Omental fat pad (tissue), 4 donors: ENCODE results near the gene SEPTIN1. TPM values are rescaled to one million over a fixed set of nuclear protein-coding genes. Genes with fewer than 3 reads are reported as not detected.

Source experiments
- ATAC-seq: fragments of 150-250 bp; one replicate; pipeline ENCODE4 v1.9.1; 2016; ENCODE audit warnings: mild to moderate bottlenecking, moderate library complexity; ENCODE audit not compliant: low FRiP score
- DNase-seq: peaks from one replicate; pipeline ENCODE4 v3.0.0-alpha.2; 2019; ENCODE audit warnings: low spot score
- total RNA-seq, 4 donors: library from RNA; depleted of rRNA; stranded (reverse); fragments of >200 nt; gene quantifications; one replicate each; pipeline ENCODE4 v1.1.0, GENCODE V29; 2016
- TF ChIP-seq, protein P1 (sequence below), 3 donors: fragments of 450-650 bp; IDR thresholded peaks; one replicate each; pipeline ENCODE4 v1.5.1; 2016 to 2017; ENCODE audit warnings: antibody characterized with exemption in 3 of 3, mild to moderate bottlenecking in 3 of 3, moderate library complexity in 2 of 3

SEPTIN1 gene
- total RNA-seq, 4 donors from 2014 or later = 0.93 to 2.6 (median 2.4) TPM

DNA sequence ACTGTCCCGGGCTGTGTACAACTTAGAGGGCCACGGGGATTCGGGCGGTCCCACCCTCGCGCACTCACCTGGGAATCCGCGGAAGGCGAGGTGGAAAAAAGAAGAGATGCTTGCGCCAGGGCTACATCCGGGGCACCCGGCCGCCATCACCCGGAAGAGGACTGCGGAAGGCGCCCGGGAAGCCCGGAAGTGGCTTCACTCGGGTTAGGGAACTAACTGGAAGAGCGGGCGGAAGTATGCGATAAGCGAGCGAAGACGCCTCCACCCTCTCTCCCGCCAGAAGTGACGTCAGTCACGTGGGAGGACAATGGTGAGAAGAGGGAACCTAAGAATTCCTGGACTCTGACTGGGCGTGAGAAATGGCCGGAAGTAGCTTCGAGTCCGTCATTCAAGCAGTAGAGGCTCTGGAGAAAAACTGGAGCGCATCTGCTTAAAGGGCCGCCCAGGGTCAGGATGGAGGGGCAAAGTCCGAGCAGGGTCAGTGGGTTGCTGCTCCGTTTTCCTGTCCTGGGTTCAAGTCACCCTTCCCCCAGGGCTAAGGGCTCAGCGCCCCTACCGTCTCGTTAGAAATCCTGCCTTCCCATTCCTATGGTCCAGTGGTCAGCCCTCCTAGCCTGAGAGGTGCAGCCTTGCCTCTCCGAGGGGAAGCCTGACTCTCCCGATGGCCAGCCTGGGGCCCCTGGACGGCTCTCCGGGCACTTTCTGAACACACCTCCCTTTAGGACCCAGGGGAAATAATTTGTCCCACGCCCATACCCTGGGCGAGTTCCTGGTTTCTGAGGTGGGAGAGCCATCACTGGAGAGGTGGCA lies 27.0 kb downstream of the SEPTIN1 start, which contains the start of gene CD2BP2:
Gene CD2BP2 (minus strand): TSS at position 165 of the 810 bp plus-strand sequence. CDS start 627 bp downstream, outside the sequence.
- ATAC-seq = peak; percentile 93
- DNase-seq = peak; percentile 91
- TF ChIP-seq, protein P1, sequence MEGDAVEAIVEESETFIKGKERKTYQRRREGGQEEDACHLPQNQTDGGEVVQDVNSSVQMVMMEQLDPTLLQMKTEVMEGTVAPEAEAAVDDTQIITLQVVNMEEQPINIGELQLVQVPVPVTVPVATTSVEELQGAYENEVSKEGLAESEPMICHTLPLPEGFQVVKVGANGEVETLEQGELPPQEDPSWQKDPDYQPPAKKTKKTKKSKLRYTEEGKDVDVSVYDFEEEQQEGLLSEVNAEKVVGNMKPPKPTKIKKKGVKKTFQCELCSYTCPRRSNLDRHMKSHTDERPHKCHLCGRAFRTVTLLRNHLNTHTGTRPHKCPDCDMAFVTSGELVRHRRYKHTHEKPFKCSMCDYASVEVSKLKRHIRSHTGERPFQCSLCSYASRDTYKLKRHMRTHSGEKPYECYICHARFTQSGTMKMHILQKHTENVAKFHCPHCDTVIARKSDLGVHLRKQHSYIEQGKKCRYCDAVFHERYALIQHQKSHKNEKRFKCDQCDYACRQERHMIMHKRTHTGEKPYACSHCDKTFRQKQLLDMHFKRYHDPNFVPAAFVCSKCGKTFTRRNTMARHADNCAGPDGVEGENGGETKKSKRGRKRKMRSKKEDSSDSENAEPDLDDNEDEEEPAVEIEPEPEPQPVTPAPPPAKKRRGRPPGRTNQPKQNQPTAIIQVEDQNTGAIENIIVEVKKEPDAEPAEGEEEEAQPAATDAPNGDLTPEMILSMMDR (IDR thresholded peaks at IDR 0.05) = peak in 1 of 3 donors; percentile 2

DNA sequence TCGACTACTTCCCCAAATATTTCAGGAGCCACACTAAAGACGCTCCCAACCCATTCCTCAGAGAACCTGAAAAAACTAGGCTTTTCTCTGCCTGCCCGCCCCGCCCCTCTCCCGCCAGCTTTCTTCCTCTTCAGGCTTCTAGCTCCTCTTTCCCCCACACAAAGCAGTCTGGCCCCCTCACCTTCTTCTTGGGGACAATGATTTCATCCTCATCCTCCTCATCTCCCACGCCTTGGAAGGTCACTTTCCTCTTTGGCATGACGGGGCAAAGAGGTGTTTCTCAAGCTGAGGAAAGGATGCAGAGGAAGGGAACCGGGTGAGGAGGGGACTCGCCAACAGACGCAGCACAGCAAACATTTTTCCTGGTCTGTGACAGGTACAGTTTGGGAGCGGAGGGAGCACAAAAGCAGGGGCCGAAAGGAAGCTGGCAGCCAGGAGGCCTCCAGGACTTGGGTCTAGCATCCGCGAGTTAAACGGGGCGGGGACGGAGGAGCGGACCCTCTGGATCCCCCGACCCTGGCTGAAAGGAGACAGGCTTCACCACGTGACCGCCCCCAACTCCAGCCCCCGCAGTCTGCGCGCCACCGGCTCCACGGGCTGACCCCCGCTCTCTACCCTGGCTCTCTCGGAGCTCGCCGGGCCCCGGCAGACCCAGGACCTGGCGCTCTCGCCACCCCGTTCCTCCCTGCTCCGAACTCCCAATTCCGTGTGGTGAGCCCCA lies 27.8 kb downstream of the SEPTIN1 start:
- peak; percentile 12 for ATAC-seq
- TF ChIP-seq, protein P1 (IDR thresholded peaks at IDR 0.05) = no peak
- DNase-seq = no peak

DNA sequence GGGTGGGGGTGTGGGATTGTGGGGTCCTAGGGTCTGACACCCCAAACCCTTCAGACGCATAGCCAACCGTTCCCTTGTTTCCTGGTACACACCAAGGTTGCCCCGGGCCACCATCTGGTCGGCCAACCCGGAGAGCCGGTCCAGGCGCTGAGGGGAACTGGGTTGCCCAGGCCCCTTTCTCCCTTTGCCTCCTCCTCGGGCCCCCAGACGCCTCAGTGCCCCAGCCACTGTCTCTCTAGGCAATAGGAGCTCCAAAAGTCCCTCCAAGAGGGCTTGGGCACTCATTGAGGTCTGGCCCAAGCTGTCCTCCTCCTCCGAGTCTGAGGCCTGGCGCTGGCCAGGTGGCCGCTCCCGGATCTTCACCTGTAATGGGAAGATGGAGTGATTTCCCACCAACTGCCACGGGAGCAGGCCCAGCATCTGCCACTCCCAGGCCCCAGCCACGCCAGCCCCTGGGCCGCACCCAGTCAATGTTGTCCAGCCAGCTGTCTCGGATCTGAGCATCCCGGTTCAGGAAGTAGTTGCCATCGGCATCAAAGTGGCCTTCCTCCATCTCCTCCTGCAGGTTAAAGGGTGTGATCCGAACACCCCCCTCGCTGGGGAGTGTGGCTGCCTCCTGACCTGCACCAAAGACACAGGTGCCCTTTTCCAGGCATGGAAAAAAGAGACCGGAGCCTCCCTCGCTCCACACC lies 28.8 kb downstream of the SEPTIN1 start:
- DNase-seq = no peak
- TF ChIP-seq, protein P1 (IDR thresholded peaks at IDR 0.05) = no peak

DNA sequence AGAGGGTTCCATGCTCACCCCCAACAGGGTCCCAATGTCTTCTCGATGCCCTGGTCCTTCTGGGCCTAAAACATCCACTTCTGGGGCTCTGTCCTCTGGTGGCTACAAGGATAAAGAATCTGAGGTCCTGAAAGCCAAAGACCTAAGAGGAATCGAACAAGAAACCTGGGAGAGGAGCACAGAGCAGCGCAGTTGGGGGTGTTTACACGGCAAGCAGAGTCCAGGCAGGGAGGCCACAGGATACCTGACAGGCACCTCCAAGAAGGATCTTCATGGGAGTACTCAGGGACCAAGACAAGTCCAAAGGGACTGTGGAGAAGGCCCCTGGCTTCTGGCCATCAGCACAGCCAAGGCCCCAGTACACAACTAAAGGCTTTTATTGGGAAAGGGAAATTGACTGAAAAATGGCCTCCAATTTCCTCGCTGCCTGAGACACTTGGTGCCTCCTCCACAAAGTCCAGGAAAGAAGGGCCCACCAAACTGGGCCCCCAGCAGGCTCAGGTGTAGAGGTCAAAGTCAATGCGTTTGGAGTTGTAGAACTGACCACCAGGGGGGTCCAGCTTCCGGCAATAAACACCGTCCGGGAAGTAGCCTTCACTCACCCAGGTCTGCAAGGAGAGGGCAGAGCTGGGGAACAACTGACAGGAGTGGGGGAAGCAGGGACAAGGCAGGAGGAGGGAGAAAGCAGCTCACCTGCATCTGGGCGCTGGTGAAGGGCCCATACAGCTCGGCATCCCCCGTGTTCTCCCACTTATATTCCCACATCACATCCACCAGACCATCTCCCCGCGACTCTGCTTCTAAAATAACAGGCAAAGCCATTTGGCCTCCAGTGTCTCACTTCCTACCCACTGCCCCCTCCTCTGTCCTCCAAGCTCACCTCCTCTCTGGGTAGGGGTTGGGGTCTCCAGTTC lies 29.6 kb downstream of the SEPTIN1 start:
- DNase-seq (no peak), ATAC-seq (no peak)
- TF ChIP-seq, protein P1 (IDR thresholded peaks at IDR 0.05) = no peak

More for the DNA sequence above, 28.8 kb downstream of the SEPTIN1 start:
- ATAC-seq = no peak

DNA sequence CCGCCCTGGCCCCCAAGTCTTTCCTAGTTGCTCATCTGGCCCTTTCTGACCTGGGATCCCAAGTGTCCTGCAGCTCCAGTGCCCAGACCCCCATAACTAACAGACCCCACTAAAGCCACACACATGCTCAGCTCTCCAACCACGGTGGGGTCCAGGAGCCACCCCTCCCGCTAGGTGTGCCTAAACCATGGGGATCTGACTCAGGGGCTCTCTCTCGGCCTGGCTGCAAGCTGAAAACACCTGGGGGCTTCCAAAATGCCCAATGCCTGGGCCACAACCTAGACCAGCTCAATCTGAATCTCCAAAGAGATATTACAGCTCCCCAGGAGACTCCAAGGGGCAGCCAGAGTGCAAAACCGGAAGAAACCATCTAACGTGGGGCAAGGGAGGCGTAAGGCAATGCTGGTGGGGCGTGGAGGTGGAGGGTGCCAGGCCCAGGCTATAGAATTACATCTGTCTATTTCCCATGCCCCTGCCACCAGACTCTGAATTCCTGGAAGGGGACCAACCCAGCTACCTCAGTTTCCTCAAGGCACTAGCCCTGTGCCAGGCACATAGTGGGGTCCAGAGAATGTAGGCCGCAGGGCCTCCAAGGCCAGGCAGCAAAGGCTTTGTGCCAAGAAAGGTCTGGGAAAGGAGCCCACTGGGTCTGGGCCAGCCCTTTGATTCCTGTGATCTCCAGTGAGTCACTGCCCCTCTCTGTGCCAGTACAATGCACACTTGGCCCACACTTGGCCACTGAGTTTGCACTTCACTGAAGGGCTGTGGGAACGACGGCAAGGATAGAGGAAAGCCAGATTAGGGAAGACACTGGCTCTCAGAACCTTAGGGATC lies 30.6 kb downstream of the SEPTIN1 start:
- ATAC-seq (peak; percentile 62), DNase-seq (peak; percentile 62)
- TF ChIP-seq, protein P1 (IDR thresholded peaks at IDR 0.05) = no peak
